Ishikawa (cell line): Measurements from ENCODE around the gene CFAP90.

ENCODE experiments used
- CEBPB ChIP-seq: IDR thresholded peaks from 2 replicates; pipeline ENCODE4 v1.6.1; 2012
- CREB1 ChIP-seq: IDR thresholded peaks from 2 replicates; pipeline ENCODE4 v1.6.1; 2012; ENCODE audit warnings: low read depth
- EGR1 ChIP-seq: IDR thresholded peaks from 2 replicates; pipeline ENCODE4 v1.6.1; 2012
- EP300 ChIP-seq: IDR thresholded peaks from 2 replicates; pipeline ENCODE4 v1.6.1; 2012; ENCODE audit warnings: borderline replicate concordance
- FOXM1 ChIP-seq: IDR thresholded peaks from 2 replicates; pipeline ENCODE4 v1.6.1; 2012; ENCODE audit warnings: low read depth, borderline replicate concordance
- NFIC ChIP-seq: IDR thresholded peaks from 2 replicates; pipeline ENCODE4 v1.6.1; 2012
- RAD21 ChIP-seq: IDR thresholded peaks from 2 replicates; pipeline ENCODE4 v1.6.1; 2012; ENCODE audit warnings: low read depth
- TAF1 ChIP-seq: IDR thresholded peaks from 2 replicates; pipeline ENCODE4 v1.6.1; 2012; ENCODE audit warnings: low read depth, mild to moderate bottlenecking
- TCF12 ChIP-seq: IDR thresholded peaks from 2 replicates; pipeline ENCODE4 v1.6.1; 2012; ENCODE audit warnings: low read depth
- TEAD4 ChIP-seq: IDR thresholded peaks from 2 replicates; pipeline ENCODE4 v1.6.1; 2012
- YY1 ChIP-seq: IDR thresholded peaks from 2 replicates; pipeline ENCODE4 v1.6.1; 2012; ENCODE audit warnings: low read depth
- ZBTB7A ChIP-seq: IDR thresholded peaks from 2 replicates; pipeline ENCODE4 v1.6.1; 2012; ENCODE audit warnings: low read depth
- TF ChIP-seq, protein P1 (sequence below): IDR thresholded peaks from 2 replicates; pipeline ENCODE4 v1.6.1; 2012
- TF ChIP-seq, protein P2 (sequence below): IDR thresholded peaks from 2 replicates; pipeline ENCODE4 v1.6.1; 2012; ENCODE audit warnings: low read depth, mild to moderate bottlenecking
- TF ChIP-seq, protein P3 (sequence below): IDR thresholded peaks from 2 replicates; pipeline ENCODE4 v1.6.1; 2012

Gene CFAP90

DNA sequence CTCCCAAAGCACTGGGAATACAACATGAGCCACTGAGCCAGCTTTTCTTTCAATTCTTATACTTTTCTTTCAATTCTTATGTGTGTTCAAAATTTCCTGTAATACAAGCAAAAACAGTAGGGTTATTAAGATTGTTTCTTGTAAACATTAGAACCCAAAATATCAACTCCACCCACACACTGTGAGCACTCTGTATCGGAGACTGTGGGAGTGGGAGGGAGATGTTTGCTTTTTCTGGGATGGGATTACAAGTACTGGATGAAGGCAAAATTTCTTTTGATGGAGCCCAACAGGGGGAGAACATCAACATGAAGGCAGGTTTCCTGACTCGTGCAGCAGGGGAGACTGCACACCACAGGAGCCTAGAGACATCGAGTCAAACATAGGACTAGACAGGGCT, 4.7 kb upstream of the CFAP90 start:
- no peak for TF ChIP-seq TEAD4
- TF ChIP-seq RAD21, result no peak
- TF ChIP-seq, protein P1, sequence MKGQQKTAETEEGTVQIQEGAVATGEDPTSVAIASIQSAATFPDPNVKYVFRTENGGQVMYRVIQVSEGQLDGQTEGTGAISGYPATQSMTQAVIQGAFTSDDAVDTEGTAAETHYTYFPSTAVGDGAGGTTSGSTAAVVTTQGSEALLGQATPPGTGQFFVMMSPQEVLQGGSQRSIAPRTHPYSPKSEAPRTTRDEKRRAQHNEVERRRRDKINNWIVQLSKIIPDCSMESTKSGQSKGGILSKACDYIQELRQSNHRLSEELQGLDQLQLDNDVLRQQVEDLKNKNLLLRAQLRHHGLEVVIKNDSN, result no peak
- no peak for TF ChIP-seq FOXM1
- TF ChIP-seq EGR1, result no peak

DNA sequence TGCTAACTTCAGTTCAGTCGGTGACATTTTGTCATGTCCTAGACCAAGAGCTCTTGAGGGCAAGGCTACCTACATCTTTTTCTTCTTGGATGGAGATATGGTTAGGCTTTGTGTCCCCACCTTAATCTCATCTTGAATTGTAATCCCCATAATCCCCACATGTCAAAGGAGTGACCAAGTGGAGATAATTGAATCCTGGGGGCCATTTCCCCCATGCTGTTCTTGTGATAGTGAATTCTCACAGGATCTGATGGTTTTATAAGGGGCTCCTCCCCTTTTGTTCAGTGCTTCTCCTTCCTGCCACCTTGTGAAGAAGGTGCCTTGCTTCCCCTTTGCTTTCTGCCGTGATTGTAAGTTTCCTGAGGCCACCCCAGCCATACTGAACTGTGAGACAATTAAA, 2.1 kb upstream of the CFAP90 start:
- TF ChIP-seq EGR1 (no peak), CREB1 (no peak), ZBTB7A (no peak), NFIC (no peak), FOXM1 (no peak), TCF12 (no peak), EP300 (no peak), RAD21 (no peak)
- TF ChIP-seq, protein P1, result no peak

DNA sequence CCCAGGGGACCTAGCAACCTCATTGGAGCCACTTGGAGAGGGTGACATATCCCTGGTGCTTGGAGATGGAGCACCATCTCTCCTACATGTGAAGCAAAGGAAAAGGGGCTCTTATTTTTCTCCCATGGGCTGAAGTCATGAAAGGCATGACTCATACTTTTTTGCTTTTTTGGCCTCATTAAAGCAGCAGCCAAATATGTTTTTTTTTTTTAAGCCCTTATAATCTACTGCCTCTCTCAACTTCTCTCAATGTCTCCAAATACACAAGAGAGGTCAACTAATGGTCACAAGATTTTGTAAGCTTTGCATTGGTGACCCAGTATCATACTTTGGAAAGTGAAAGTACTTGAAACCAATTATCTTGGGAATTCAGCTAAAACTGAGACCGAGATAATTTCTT, 1.6 kb upstream of the CFAP90 start:
- TF ChIP-seq FOXM1, result no peak
- TF ChIP-seq ZBTB7A, result no peak
- TF ChIP-seq CREB1, result no peak
- TF ChIP-seq, protein P2, sequence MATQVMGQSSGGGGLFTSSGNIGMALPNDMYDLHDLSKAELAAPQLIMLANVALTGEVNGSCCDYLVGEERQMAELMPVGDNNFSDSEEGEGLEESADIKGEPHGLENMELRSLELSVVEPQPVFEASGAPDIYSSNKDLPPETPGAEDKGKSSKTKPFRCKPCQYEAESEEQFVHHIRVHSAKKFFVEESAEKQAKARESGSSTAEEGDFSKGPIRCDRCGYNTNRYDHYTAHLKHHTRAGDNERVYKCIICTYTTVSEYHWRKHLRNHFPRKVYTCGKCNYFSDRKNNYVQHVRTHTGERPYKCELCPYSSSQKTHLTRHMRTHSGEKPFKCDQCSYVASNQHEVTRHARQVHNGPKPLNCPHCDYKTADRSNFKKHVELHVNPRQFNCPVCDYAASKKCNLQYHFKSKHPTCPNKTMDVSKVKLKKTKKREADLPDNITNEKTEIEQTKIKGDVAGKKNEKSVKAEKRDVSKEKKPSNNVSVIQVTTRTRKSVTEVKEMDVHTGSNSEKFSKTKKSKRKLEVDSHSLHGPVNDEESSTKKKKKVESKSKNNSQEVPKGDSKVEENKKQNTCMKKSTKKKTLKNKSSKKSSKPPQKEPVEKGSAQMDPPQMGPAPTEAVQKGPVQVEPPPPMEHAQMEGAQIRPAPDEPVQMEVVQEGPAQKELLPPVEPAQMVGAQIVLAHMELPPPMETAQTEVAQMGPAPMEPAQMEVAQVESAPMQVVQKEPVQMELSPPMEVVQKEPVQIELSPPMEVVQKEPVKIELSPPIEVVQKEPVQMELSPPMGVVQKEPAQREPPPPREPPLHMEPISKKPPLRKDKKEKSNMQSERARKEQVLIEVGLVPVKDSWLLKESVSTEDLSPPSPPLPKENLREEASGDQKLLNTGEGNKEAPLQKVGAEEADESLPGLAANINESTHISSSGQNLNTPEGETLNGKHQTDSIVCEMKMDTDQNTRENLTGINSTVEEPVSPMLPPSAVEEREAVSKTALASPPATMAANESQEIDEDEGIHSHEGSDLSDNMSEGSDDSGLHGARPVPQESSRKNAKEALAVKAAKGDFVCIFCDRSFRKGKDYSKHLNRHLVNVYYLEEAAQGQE, result no peak
- TF ChIP-seq, protein P1, result no peak
- TF ChIP-seq RAD21, result no peak
- TF ChIP-seq TAF1, result no peak
- no peak for TF ChIP-seq NFIC
- TF ChIP-seq EP300, result no peak
- TF ChIP-seq TEAD4, result no peak
- no peak for TF ChIP-seq TCF12
- TF ChIP-seq YY1, result no peak
- no peak for TF ChIP-seq CEBPB
- TF ChIP-seq EGR1, result no peak
- TF ChIP-seq, protein P3, sequence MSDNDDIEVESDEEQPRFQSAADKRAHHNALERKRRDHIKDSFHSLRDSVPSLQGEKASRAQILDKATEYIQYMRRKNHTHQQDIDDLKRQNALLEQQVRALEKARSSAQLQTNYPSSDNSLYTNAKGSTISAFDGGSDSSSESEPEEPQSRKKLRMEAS, result no peak

DNA sequence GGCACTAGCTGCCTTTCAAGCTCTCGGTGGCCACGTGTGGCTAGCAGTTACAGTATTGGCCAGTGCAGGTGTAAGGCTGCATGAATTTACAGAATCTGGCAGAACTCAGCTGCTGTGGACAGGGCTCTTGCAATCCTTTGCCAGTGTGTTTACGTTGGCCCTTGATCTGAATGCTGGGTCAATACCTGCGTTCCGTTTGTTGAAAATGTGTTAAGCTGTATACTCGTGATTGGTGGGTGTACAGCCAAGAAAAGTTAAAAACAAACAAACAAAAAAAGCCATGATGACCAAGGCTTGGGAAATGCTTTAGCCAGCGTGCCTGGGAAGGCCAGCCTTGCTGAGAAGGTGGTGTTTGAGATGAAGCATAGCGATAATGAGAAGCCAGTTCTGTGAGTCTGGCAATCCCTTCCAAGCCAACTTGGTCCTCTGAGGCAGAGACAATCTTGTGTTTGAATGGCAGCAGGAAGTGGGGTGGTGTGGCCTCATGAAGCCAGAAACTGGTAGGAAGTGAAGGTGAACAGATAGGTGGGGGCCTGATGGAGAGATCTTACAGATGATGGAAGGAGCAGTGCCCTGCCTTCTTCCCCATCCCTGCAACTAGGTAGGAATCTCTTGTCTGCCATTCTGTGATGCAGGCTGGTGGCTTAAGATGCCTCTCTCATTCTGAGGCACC, 820 bp upstream of the CFAP90 start:
- TF ChIP-seq RAD21, result no peak
- no peak for TF ChIP-seq CEBPB

DNA sequence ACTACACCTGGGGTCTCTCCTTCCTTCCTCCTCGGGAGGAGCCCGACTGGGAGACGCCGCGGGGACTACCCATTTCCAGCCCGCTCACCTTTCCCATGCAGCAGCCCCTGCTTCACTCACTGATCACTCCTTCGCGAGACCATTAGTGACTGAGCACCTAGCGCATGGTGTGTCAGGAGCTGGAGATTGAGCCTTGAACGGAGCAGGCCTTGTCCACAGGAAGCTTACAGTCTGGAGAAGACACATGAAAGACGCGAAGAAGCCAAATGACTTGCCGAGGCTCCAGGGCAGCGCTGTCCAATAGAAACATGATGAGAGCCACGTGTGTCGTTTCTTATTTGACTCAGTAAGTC, 283 bp upstream of the CFAP90 start:
- TF ChIP-seq EP300, result no peak
- TF ChIP-seq NFIC, result no peak
- TF ChIP-seq TCF12, result no peak
- no peak for TF ChIP-seq CEBPB
- TF ChIP-seq, protein P3, result no peak
- TF ChIP-seq TAF1, result no peak
- TF ChIP-seq CREB1, result no peak
- no peak for TF ChIP-seq EGR1
- no peak for TF ChIP-seq RAD21
- TF ChIP-seq YY1, result no peak
- TF ChIP-seq FOXM1, result no peak
- no peak for TF ChIP-seq ZBTB7A
- TF ChIP-seq TEAD4, result no peak

DNA sequence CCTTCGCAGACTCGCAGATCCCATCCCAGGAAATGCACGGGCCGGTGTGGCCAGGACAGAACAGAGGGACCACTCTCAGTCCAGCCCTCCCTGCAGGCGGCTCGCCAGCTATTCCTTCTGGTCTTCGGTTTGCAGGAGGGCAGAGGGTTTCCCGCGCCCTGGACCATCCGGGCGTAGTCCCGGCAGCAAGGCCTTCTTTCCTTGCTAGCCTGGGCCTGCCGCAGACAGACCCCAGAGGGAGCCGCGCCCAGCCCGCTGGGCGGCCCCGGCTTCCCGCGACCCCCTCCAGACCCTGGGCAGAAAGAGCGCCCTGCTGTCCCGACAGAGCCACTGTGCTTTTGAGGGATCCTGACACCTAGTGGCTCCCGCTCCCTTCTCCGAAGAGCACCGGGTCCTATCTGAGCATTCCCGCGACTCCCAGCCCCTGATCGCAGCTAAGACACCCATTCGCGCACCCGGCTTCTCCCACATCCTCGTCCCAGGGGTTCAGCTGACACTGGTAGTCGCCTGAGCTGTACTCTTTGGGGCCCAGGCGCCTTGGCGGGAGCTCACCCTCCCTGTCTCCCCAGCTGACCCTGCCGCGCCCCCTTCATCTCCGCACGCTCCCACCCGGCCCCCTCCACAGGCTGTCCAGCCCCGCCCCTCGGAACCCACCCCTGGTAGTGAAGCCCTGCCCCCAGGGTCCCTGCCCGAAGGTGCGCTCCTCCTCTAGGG, 1.1 kb downstream of the CFAP90 start:
- TF ChIP-seq NFIC, result no peak

DNA sequence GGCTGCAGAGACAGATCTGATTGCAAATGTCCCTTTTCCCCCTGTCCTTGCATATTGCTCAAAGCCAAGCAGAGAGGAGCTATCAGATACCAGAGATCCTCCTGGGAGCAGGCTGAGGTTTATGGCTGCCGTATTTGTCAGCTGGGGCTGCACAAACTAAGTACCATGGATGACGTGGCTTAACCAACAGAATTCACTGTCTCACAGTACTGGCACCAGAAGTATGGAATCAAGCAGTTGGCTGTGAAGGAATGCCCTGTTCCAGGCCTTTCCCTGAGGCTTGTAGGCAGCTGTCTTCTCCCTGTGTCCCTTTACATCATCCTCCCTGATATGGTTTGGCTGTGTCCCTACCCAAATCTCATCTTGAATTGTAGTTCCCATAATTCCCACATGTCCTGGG, 2.6 kb downstream of the CFAP90 start:
- TF ChIP-seq CREB1, result no peak
- TF ChIP-seq, protein P3, result no peak
- TF ChIP-seq, protein P1, result no peak
- no peak for TF ChIP-seq EP300
- no peak for TF ChIP-seq EGR1
- TF ChIP-seq, protein P2, result no peak
- no peak for TF ChIP-seq FOXM1
- no peak for TF ChIP-seq TEAD4
- TF ChIP-seq TAF1, result no peak
- no peak for TF ChIP-seq ZBTB7A
- no peak for TF ChIP-seq TCF12
- TF ChIP-seq CEBPB, result no peak
- no peak for TF ChIP-seq NFIC
- TF ChIP-seq RAD21, result no peak
- no peak for TF ChIP-seq YY1
